Upper lobe of right lung (tissue), 1 donor: ENCODE measurements around the gene PGBD5. TPM values are rescaled to one million over a fixed set of nuclear protein-coding genes. Genes with fewer than 3 reads are reported as not detected.
"Not testable (repeated sequence)": the region's sequence is repeated elsewhere in the genome, so short reads cannot be mapped to it uniquely, and the experiment has no call there.

Experiments used
- ATAC-seq: fragments of 200-7000 bp; cut with Tn5 transposase; one replicate; pipeline ENCODE4 v1.9.1; 2020; ENCODE audit warnings: mild to moderate bottlenecking, moderate library complexity
- DNase-seq: peaks from one replicate; pipeline ENCODE4 v3.0.0-alpha.2; 2020
- H3K27ac ChIP-seq: fragments of 200-600 bp; one replicate; pipeline ENCODE4 v1.8.0; 2022
- H3K27me3 ChIP-seq: fragments of 200-600 bp; one replicate; pipeline ENCODE4 v1.8.0; 2022; ENCODE audit warnings: mild to moderate bottlenecking
- H3K36me3 ChIP-seq: fragments of 200-600 bp; one replicate; pipeline ENCODE4 v1.8.0; 2022
- H3K4me1 ChIP-seq: fragments of 200-600 bp; one replicate; pipeline ENCODE4 v1.8.0; 2022
- H3K4me3 ChIP-seq: fragments of 200-600 bp; one replicate; pipeline ENCODE4 v1.8.0; 2022; ENCODE audit warnings: mild to moderate bottlenecking
- H3K9me3 ChIP-seq: fragments of 200-600 bp; one replicate; pipeline ENCODE4 v1.8.0; 2022
- intact Hi-C: fragments of 100-400 bp; cut with DNase I; formaldehyde crosslinking; loops from one replicate; pipeline ENCODE4 v1.11.0; 2022
- total RNA-seq: library from RNA; stranded (reverse); fragmentation: NEBNext Ultra II Directional; extraction: Animal tissue kit (Norgen Biotek cat#: 25700); gene quantifications from one replicate; pipeline ENCODE4 v1.2.1, GENCODE V29; 2021
- TF ChIP-seq, protein P1 (sequence below): fragments of 200-600 bp; IDR thresholded peaks from one replicate; pipeline ENCODE4 v1.8.0; 2022; ENCODE audit warnings: antibody characterized with exemption
- donor health status: DM: no; HTN: yes; CAD: no; lungs with severe emphysema.

The PGBD5 gene
- total RNA-seq, 1 donor from 2014 or later: 5.1 TPM

DNA sequence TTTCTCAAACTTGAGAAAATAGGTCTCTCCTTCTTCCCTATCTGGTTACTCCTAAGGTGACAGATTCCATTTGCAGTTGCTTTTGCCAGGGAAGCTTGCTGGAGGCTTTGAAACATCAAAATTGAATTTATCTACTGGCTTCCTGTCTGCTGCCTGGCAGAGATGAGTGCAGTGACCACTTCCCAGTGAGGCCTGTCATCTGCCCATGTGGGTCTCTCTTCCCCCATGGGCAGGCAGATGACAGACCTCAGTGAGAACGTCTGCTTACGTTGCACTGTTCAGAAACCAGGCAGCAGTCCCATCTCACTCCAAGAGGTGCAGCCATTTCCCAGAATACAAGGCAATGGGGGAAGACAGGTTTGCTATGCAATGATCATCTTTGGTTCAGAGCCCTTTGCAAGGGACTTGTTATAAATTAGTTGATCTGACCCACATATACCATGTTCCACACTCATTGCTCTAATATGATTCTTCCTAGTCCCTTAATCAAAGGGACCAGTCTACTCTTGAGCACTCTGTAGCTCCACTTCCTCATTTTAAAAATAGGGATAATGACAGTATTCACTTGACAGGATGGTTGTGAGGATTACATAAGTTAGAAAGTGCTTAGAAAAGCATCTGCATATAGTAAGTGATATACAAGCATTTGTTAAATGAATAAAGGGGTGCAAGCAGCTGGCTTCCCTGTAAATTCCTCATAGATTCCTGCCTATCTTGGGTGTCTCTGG lies 10.6 kb downstream of the PGBD5 start:
- H3K9me3 ChIP-seq: no peaks in the 10 kb centered on the region
- no peak for DNase-seq
- TF ChIP-seq, protein P1, sequence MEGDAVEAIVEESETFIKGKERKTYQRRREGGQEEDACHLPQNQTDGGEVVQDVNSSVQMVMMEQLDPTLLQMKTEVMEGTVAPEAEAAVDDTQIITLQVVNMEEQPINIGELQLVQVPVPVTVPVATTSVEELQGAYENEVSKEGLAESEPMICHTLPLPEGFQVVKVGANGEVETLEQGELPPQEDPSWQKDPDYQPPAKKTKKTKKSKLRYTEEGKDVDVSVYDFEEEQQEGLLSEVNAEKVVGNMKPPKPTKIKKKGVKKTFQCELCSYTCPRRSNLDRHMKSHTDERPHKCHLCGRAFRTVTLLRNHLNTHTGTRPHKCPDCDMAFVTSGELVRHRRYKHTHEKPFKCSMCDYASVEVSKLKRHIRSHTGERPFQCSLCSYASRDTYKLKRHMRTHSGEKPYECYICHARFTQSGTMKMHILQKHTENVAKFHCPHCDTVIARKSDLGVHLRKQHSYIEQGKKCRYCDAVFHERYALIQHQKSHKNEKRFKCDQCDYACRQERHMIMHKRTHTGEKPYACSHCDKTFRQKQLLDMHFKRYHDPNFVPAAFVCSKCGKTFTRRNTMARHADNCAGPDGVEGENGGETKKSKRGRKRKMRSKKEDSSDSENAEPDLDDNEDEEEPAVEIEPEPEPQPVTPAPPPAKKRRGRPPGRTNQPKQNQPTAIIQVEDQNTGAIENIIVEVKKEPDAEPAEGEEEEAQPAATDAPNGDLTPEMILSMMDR: no peak

DNA sequence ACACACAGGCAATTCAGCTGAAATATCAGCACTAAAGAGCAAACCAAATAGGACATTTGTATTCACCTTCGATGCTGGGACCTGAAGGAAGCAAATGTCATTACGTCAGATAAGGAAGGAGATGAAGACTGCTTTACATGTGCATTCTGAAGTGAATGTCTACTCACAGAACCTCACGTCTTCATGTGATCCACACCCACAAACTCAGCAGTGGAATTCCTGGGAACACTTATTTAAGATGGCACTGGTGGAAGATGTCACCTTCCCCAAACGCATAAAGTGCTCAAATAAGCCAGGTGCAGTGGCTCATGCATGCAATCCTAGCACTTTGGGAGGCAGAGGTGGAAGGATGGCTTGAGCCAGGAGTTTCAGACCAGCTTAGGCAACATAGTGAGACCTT lies 11.4 kb downstream of the PGBD5 start:
- intact Hi-C loops: no loop called here
- H3K27me3 ChIP-seq: no peaks in the 10 kb centered on the region
- no peak overlapping the region for H3K27ac ChIP-seq
- H3K4me3 ChIP-seq: no peak overlapping the region
- TF ChIP-seq, protein P1: no peak
- H3K36me3 ChIP-seq: no peaks in the 10 kb centered on the region
- no peaks in the 10 kb centered on the region for H3K4me1 ChIP-seq
- ATAC-seq (no peak), DNase-seq (no peak)
- H3K9me3 ChIP-seq: no peaks in the 10 kb centered on the region

More for the DNA sequence above, 10.6 kb downstream of the PGBD5 start:
- no peak for ATAC-seq
- H3K27me3 ChIP-seq: peaks cover 1% of the 10 kb centered on the region
- no peak overlapping the region for H3K4me3 ChIP-seq
- no peaks in the 10 kb centered on the region for H3K36me3 ChIP-seq
- H3K4me1 ChIP-seq: no peaks in the 10 kb centered on the region
- intact Hi-C loops: no loop called here
- H3K27ac ChIP-seq: no peak overlapping the region

DNA sequence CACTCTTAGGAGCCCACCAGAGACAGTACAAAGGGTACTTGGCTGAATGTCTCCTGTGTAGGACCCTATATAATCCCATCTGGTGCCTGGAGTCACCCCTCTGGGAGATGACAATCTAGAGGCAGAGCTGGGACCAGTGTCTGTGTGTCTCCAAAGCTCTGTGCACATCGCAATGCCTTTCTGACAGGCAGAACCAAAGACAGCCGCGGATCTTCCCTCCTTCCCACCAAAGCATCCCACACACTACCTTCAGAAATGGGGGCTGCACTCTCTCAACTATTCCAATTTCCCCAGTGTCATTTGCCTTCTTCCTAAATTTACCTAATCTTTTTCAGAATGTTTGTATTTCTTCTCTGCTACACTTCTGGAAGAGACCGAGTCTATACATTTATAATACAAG lies 12.0 kb downstream of the PGBD5 start:
- Histone ChIP-seq H3K4me3 (no peak overlapping the region), H3K27me3 (no peaks in the 10 kb centered on the region), H3K36me3 (no peaks in the 10 kb centered on the region), H3K27ac (no peak overlapping the region), H3K9me3 (no peaks in the 10 kb centered on the region), H3K4me1 (no peaks in the 10 kb centered on the region)
- TF ChIP-seq, protein P1: no peak
- DNase-seq (no peak), ATAC-seq (no peak)
- intact Hi-C loops: no loop called here

DNA sequence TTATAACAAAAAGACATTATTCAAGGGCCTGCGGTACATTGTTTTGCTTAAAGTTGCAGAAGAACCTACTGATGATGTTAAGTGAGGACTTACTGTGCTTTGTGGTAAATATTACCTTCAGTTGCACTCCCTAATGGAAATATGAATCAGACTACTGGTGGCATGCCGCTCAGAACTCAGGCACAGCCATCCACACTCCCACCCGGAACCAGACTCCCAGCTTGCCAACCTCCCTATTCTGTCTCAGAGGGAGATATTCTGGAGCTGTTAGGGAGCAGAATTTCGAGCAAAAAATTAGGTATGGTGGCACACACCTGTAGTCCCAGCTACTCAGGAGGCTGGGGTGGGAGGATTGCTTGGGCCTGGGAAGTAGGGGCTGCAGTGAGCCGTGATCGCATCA lies 13.1 kb downstream of the PGBD5 start:
- ATAC-seq (no peak), DNase-seq (no peak)
- no peak overlapping the region for H3K4me3 ChIP-seq
- no peaks in the 10 kb centered on the region for H3K36me3 ChIP-seq
- H3K9me3 ChIP-seq: no peaks in the 10 kb centered on the region
- no peaks in the 10 kb centered on the region for H3K27me3 ChIP-seq
- TF ChIP-seq, protein P1: no peak
- intact Hi-C loops: no loop called here
- H3K27ac ChIP-seq: no peak overlapping the region
- no peaks in the 10 kb centered on the region for H3K4me1 ChIP-seq

DNA sequence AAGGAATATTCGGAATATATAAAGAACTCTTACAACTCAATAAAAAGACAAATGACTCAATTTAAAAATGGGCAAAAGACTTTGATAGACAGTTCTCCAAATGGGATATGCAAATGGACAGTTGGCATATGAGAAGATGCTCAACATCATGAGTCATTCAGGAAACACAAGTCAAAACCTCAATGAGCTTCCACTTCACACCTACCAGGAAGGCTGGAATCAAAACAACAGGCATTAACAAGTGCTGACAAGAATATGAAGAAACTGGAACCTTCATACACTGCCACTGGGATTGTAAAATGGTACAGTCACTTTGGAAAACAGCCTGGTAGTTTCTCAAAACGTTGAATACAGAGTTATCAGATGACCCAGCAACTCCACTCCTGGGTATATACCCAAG lies 17.2 kb downstream of the PGBD5 start:
- no peaks in the 10 kb centered on the region for H3K9me3 ChIP-seq
- H3K27me3 ChIP-seq: no peaks in the 10 kb centered on the region
- DNase-seq (no peak), ATAC-seq (no peak)
- H3K27ac ChIP-seq: no peak overlapping the region
- H3K4me3 ChIP-seq: no peak overlapping the region
- H3K36me3 ChIP-seq: no peaks in the 10 kb centered on the region
- TF ChIP-seq, protein P1: no peak
- no peaks in the 10 kb centered on the region for H3K4me1 ChIP-seq
- intact Hi-C loops: no loop called here

DNA sequence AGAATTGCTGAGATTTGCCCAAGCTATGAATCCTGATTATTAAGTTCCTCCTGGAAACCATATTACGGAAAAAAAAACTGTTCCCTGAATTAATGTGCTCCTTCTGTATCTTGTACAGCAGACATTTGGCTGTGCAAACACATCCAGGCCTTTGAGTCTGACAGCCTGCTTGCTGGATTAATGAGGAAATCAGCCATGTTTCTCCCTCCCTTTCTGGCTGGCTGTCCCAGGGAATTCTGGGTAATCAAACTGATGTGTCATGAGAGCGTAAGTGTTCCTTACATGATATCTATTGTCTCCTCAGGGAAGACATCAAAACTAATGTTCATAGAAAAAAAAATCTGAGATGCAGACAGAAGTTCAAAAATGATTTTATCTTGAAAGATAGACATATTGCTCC lies 18.8 kb downstream of the PGBD5 start:
- Histone ChIP-seq H3K27me3 (no peaks in the 10 kb centered on the region), H3K4me1 (no peaks in the 10 kb centered on the region), H3K4me3 (no peak overlapping the region), H3K9me3 (no peaks in the 10 kb centered on the region), H3K36me3 (no peaks in the 10 kb centered on the region), H3K27ac (no peak overlapping the region)
- intact Hi-C loops: no loop called here
- TF ChIP-seq, protein P1: no peak
- no peak for DNase-seq
- ATAC-seq: no peak

DNA sequence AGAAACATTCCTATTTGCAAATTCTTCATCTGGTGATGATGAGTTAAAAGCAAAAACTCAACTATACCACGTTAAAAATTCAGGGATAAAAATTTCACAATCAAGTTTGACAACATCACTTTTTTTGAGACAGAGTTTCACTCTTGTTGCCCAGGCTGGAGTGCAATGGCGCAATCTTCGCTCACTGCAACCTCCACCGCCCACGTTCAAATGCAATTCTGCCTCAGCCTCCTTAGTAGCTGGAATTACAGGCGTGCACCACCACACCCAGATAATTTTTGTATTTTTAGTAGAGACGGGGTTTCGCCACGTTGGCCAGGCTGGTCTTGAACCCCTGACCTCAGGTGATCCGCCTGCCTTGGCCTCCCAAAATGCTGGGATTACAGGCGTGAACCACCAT lies 19.4 kb downstream of the PGBD5 start:
- H3K27ac ChIP-seq, H3K36me3 ChIP-seq, ATAC-seq, DNase-seq, H3K9me3 ChIP-seq, H3K4me3 ChIP-seq, H3K4me1 ChIP-seq, intact Hi-C loops, H3K27me3 ChIP-seq: not testable (repeated sequence)
